NT2/D1 (cell line): ENCODE results near the gene REC8.

ENCODE experiments used
- YY1 ChIP-seq: IDR thresholded peaks from 2 replicates; pipeline ENCODE4 v1.6.1; 2011; ENCODE audit not compliant: insufficient read length, insufficient read depth
- ZNF274 ChIP-seq: IDR thresholded peaks from 2 replicates; pipeline ENCODE4 v1.6.1; 2011; ENCODE audit warnings: mild to moderate bottlenecking, low read depth, low read length

DNA sequence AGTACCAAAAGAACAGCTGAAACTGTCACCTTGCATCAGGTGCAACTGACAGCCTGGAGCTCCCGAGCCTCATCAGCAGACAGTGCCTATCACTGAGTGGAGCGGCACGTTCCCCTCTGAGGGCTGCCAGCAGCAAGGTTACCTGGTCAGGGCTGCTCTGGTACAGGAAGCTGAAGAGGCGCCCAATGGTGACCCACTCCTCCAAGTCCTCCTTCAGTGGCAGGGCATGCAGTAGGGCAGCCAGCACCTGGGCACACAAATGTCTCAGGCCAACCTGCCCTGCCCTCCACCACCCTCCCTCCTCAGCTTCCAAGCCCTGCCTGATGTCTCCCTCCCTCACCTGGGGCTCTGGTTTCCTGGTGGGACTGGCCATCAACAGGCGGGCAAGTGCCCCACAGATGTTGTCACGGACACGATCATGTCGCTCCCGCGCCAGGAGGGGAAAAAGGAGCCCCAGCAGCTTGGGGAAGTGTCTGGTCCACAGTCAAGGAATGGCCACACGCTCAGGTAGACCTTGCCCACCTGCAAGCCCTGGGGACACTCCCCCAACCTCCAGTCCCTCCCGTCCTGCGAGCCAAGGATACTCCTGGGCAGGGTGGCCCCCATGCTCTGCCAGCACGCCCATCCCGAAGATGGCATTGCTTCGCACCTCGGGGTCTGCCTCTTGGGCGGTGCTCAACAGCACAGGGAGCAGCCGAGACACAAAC is 9.6 kb downstream of the REC8 start:
- no peak for TF ChIP-seq YY1
- TF ChIP-seq ZNF274 = no peak
